ENCODE data around the gene KCNH6.
A peak's percentile ranks its signal among the peaks of the same experiment; 100 is the strongest.

The KCNH6 gene

GRCh38 chr17:63514477-63514876 lies 8.7 kb upstream of the KCNH6 start:
- DNase-seq, result no peak

- no peak for DNase-seq
These were observed 8.2 kb upstream of the KCNH6 start for GRCh38 chr17:63514974-63515373.

- no peak for DNase-seq
These were observed 7.7 kb upstream of the KCNH6 start for GRCh38 chr17:63515426-63515825.

- DNase-seq, result no peak
These were observed 6.0 kb upstream of the KCNH6 start for GRCh38 chr17:63516910-63517824.

GRCh38 chr17:63517825-63518534 lies 5.2 kb upstream of the KCNH6 start:
- DNase-seq, result no peak

- no peak for DNase-seq
These were observed 3.9 kb upstream of the KCNH6 start for GRCh38 chr17:63519116-63519881.

- DNase-seq, result peak; percentile 82
These were observed 2.9 kb upstream of the KCNH6 start for GRCh38 chr17:63519972-63520882.

GRCh38 chr17:63524051-63524450 lies 893 bp downstream of the KCNH6 start:
- no peak for DNase-seq

- no peak for DNase-seq
These were observed 2.2 kb downstream of the KCNH6 start for GRCh38 chr17:63525190-63525946.

- DNase-seq, result no peak
These were observed 3.7 kb downstream of the KCNH6 start for GRCh38 chr17:63526861-63527260.

GRCh38 chr17:63528183-63528582 lies 5.0 kb downstream of the KCNH6 start:
- DNase-seq, result no peak

- DNase-seq, result no peak
These were observed 6.8 kb downstream of the KCNH6 start for GRCh38 chr17:63529711-63530556.

GRCh38 chr17:63530557-63531021 lies 7.4 kb downstream of the KCNH6 start:
- DNase-seq, result no peak

GRCh38 chr17:63531022-63531965 lies 8.1 kb downstream of the KCNH6 start:
- no peak for DNase-seq

- no peak for DNase-seq
These were observed 10.4 kb downstream of the KCNH6 start for GRCh38 chr17:63533433-63534077.

GRCh38 chr17:63534078-63534570 lies 11.0 kb downstream of the KCNH6 start:
- DNase-seq, result no peak

GRCh38 chr17:63534816-63535455 lies 11.8 kb downstream of the KCNH6 start:
- no peak for DNase-seq

- no peak for DNase-seq
These were observed 12.5 kb downstream of the KCNH6 start for GRCh38 chr17:63535640-63536039.
